ENCODE results near the gene UHMK1. TPM values are rescaled to one million over a fixed set of nuclear protein-coding genes. Genes with fewer than 3 reads are reported as not detected.

Gene UHMK1
- total RNA-seq, 6 donors from 2014 or later, result 19.3 to 68.2 (median 45.6) TPM

- Histone ChIP-seq H3K27me3 (no peaks in the 10 kb centered on the region), H3K9me3 (no peaks in the 10 kb centered on the region), H3K27ac (no peak overlapping the region), H3K36me3 (peaks cover 12 to 31% (median 21%) of the 10 kb centered on the region in 4 donors), H3K4me1 (peaks cover 4 to 8% (median 4%) of the 10 kb centered on the region in 4 donors), H3K4me3 (no peak overlapping the region)
- TF ChIP-seq POLR2AphosphoS5 (IDR thresholded peaks at IDR 0.05) (no peak), POLR2A (IDR thresholded peaks at IDR 0.05) (no peak)
- ATAC-seq (ENCODE audit: low FRiP score in 2 of 2) (no peak), DNase-seq (no peak)
These were observed 29.7 kb downstream of the UHMK1 start for GRCh38 chr1:162527314-162527713.

- peak in 1 of 2 donors; percentile 41 for ATAC-seq (ENCODE audit: low FRiP score in 2 of 2)
- TF ChIP-seq POLR2A (IDR thresholded peaks at IDR 0.05), result no peak
- no peak for TF ChIP-seq POLR2AphosphoS5 (IDR thresholded peaks at IDR 0.05)
- TF ChIP-seq, protein P1, sequence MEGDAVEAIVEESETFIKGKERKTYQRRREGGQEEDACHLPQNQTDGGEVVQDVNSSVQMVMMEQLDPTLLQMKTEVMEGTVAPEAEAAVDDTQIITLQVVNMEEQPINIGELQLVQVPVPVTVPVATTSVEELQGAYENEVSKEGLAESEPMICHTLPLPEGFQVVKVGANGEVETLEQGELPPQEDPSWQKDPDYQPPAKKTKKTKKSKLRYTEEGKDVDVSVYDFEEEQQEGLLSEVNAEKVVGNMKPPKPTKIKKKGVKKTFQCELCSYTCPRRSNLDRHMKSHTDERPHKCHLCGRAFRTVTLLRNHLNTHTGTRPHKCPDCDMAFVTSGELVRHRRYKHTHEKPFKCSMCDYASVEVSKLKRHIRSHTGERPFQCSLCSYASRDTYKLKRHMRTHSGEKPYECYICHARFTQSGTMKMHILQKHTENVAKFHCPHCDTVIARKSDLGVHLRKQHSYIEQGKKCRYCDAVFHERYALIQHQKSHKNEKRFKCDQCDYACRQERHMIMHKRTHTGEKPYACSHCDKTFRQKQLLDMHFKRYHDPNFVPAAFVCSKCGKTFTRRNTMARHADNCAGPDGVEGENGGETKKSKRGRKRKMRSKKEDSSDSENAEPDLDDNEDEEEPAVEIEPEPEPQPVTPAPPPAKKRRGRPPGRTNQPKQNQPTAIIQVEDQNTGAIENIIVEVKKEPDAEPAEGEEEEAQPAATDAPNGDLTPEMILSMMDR (IDR thresholded peaks at IDR 0.05), result no peak
- no peak for TF ChIP-seq EP300 (IDR thresholded peaks at IDR 0.05)
These were observed 32.8 kb downstream of the UHMK1 start for GRCh38 chr1:162530307-162530987.

GRCh38 chr1:162530988-162531319, 33.3 kb downstream of the UHMK1 start:
- 95 to 100% methylated on average over 1 of the region's 1 CpG for WGBS, 2 donors
- peak overlapping the region in 1 of 4 donors; percentile 51 for H3K27ac ChIP-seq
- no peaks in the 10 kb centered on the region for H3K9me3 ChIP-seq
- DNase-seq (no peak), ATAC-seq (ENCODE audit: low FRiP score in 2 of 2) (no peak)
- no peaks in the 10 kb centered on the region for H3K27me3 ChIP-seq
- TF ChIP-seq POLR2AphosphoS5 (IDR thresholded peaks at IDR 0.05) (no peak), POLR2A (IDR thresholded peaks at IDR 0.05) (no peak), EP300 (IDR thresholded peaks at IDR 0.05) (no peak)
- TF ChIP-seq, protein P1 (IDR thresholded peaks at IDR 0.05), result no peak
- peaks cover 4 to 8% (median 4%) of the 10 kb centered on the region in 4 donors for H3K4me1 ChIP-seq
- peaks cover 0 to 4% (median 0%) of the 10 kb centered on the region in 4 donors for H3K36me3 ChIP-seq
- H3K4me3 ChIP-seq, result no peak overlapping the region

More at GRCh38 chr1:162530307-162530987, 32.8 kb downstream of the UHMK1 start:
- no peaks in the 10 kb centered on the region for H3K27me3 ChIP-seq
- H3K36me3 ChIP-seq, result peaks cover 0 to 4% (median 2%) of the 10 kb centered on the region in 4 donors
- H3K27ac ChIP-seq, result peak overlapping the region in 2 of 4 donors; percentile 30 to 51
- 64 to 67% methylated on average over 6 to 7 of the region's 7 CpGs for WGBS, 2 donors
- no peak overlapping the region for H3K4me3 ChIP-seq
- H3K4me1 ChIP-seq, result peaks cover 4 to 8% (median 4%) of the 10 kb centered on the region in 4 donors
- no peak for DNase-seq
- H3K9me3 ChIP-seq, result no peaks in the 10 kb centered on the region

- H3K9me3 ChIP-seq, result no peaks in the 10 kb centered on the region
- H3K27ac ChIP-seq, result no peak overlapping the region
- no peak overlapping the region for H3K4me3 ChIP-seq
- no peak for DNase-seq
- TF ChIP-seq POLR2A (IDR thresholded peaks at IDR 0.05), result no peak
- TF ChIP-seq POLR2AphosphoS5 (IDR thresholded peaks at IDR 0.05), result no peak
- TF ChIP-seq, protein P1 (IDR thresholded peaks at IDR 0.05), result no peak
- no peak for TF ChIP-seq EP300 (IDR thresholded peaks at IDR 0.05)
- H3K36me3 ChIP-seq, result no peaks in the 10 kb centered on the region
- WGBS, 2 donors, result 66 to 79% methylated on average over 1 of the region's 1 CpG
- H3K4me1 ChIP-seq, result peaks cover 0 to 1% (median under 1%) of the 10 kb centered on the region in 4 donors
- no peak for ATAC-seq (ENCODE audit: low FRiP score in 2 of 2)
- no peaks in the 10 kb centered on the region for H3K27me3 ChIP-seq
These were observed 37.9 kb downstream of the UHMK1 start for GRCh38 chr1:162535501-162535900.

DNA sequence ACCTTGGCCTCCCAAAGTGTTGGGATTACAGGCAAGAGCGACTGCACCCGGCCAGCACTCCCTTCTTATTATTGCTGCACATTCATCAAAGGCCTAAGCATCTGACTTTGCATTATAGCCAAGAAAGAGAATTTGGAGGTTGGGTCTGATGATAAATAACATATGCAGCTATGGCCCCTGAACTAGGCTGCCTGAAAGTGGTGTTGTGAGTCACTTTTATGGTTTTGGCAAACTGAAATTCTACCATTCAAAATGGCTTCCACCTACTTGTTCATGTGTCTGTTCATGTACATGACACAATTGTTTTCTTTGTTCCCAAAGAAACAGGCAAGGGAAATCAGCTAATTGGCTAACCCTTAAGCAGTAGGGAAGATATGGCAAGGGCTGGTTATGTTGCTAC, 38.9 kb downstream of the UHMK1 start:
- H3K4me3 ChIP-seq, result no peak overlapping the region
- no peaks in the 10 kb centered on the region for H3K9me3 ChIP-seq
- 92 to 95% methylated on average over 2 of the region's 2 CpGs for WGBS, 2 donors
- DNase-seq (no peak), ATAC-seq (ENCODE audit: low FRiP score in 2 of 2) (no peak)
- H3K4me1 ChIP-seq, result peaks cover 0 to 3% (median 0%) of the 10 kb centered on the region in 4 donors
- no peak for TF ChIP-seq POLR2AphosphoS5 (IDR thresholded peaks at IDR 0.05)
- TF ChIP-seq, protein P1 (IDR thresholded peaks at IDR 0.05), result no peak
- TF ChIP-seq EP300 (IDR thresholded peaks at IDR 0.05), result no peak
- TF ChIP-seq POLR2A (IDR thresholded peaks at IDR 0.05), result no peak
- no peak overlapping the region for H3K27ac ChIP-seq
- no peaks in the 10 kb centered on the region for H3K27me3 ChIP-seq
- H3K36me3 ChIP-seq, result no peaks in the 10 kb centered on the region

All from upper lobe of left lung (tissue), 6 donors.